HEK293 (cell line): ENCODE results near the gene AZIN2.

Source experiments
- CTCF ChIA-PET: fragments of 350-600 bp; formaldehyde crosslinking; extraction: SDS; loops from one replicate; lab custom pipeline; 2021; ENCODE audit warnings: antibody characterized with exemption; lab: Yijun Ruan, JAX
- POLR2A ChIA-PET: fragments of 300-600 bp; formaldehyde crosslinking; extraction: SDS; loops from one replicate; lab custom pipeline; 2020; ENCODE audit warnings: antibody characterized with exemption, inconsistent platforms; lab: Yijun Ruan, JAX
- H3K27ac ChIP-seq: fragments of 200-500 bp; sonication (Bioruptor generic); 2 replicates; pipeline ENCODE4 v1.5.1; 2014; ENCODE audit warnings: low read depth, low read length, control low read depth, inconsistent platforms; ENCODE audit errors: extremely low read depth
- H3K36me3 ChIP-seq, 2 experiments: fragments of 200-500 bp in 1 of 2; sonication (Bioruptor generic) in 1 of 2; 1 replicate in 1 of 2; 2 replicates in 1 of 2; pipeline ENCODE4 v1.5.1; 2014 to 2017; ENCODE audit warnings: inconsistent platforms in 2 of 2, low read length in 2 of 2; ENCODE audit not compliant: control insufficient read depth in 2 of 2, insufficient read depth in 1 of 2
- H3K4me1 ChIP-seq: fragments of 200-500 bp; sonication (Bioruptor generic); 2 replicates; pipeline ENCODE4 v1.5.1; 2014; ENCODE audit warnings: mild to moderate bottlenecking, low read length, inconsistent platforms; ENCODE audit not compliant: control insufficient read depth, insufficient read depth
- H3K4me3 ChIP-seq: 2 replicates; pipeline ENCODE4 v1.5.1; 2011; ENCODE audit warnings: low read depth, mild to moderate bottlenecking, control low read depth, low read length, moderate library complexity
- H3K9me3 ChIP-seq: fragments of 200-500 bp; sonication (Bioruptor generic); 2 replicates; pipeline ENCODE4 v1.5.1; 2014; ENCODE audit warnings: low read depth, low read length, inconsistent platforms; ENCODE audit not compliant: control insufficient read depth, insufficient read depth
- BCL6B ChIP-seq: fragments of 450-650 bp; formaldehyde crosslinking; IDR thresholded peaks from 2 replicates; pipeline ENCODE4 v1.5.1; 2017; ENCODE audit warnings: missing biosample characterization, missing genetic modification characterization
- CTCF ChIP-seq: fragments of 450-650 bp; formaldehyde crosslinking; IDR thresholded peaks from 2 replicates; pipeline ENCODE4 v1.5.1; 2016; ENCODE audit warnings: missing biosample characterization, missing genetic modification characterization
- EGR2 ChIP-seq: fragments of 450-650 bp; formaldehyde crosslinking; IDR thresholded peaks from 2 replicates; pipeline ENCODE4 v1.5.1; 2016; ENCODE audit warnings: low read depth, missing biosample characterization, missing genetic modification characterization
- KLF8 ChIP-seq: fragments of 450-650 bp; formaldehyde crosslinking; IDR thresholded peaks from 2 replicates; pipeline ENCODE4 v1.5.1; 2016; ENCODE audit warnings: missing biosample characterization, missing genetic modification characterization
- PBX3 ChIP-seq: sonication (generic); formaldehyde crosslinking; IDR thresholded peaks from 2 replicates; pipeline ENCODE4 v1.8.1; 2022; ENCODE audit warnings: mild to moderate bottlenecking, moderate library complexity, missing genetic modification reagents
- PRDM1 ChIP-seq: fragments of 450-650 bp; formaldehyde crosslinking; IDR thresholded peaks from 2 replicates; pipeline ENCODE4; 2016; ENCODE audit warnings: missing biosample characterization, missing genetic modification characterization
- PRDM6 ChIP-seq: fragments of 450-650 bp; formaldehyde crosslinking; IDR thresholded peaks from 2 replicates; pipeline ENCODE4 v1.5.1; 2017; ENCODE audit warnings: missing biosample characterization, missing genetic modification characterization
- REST ChIP-seq: fragments of 450-650 bp; formaldehyde crosslinking; IDR thresholded peaks from 2 replicates; pipeline ENCODE4 v1.5.1; 2016; ENCODE audit warnings: missing biosample characterization, missing genetic modification characterization
- SP7 ChIP-seq: fragments of 450-650 bp; formaldehyde crosslinking; IDR thresholded peaks from 2 replicates; pipeline ENCODE4 v1.5.1; 2016; ENCODE audit warnings: missing biosample characterization, missing genetic modification characterization
- TCF7L2 ChIP-seq: IDR thresholded peaks from 2 replicates; pipeline ENCODE4 v1.6.1; 2011; ENCODE audit warnings: low read depth, mild to moderate bottlenecking, inconsistent platforms, low read length, moderate library complexity, borderline replicate concordance
- ZBTB8A ChIP-seq: fragments of 450-650 bp; formaldehyde crosslinking; IDR thresholded peaks from 2 replicates; pipeline ENCODE4 v1.5.1; 2016; ENCODE audit warnings: missing biosample characterization, missing genetic modification characterization
- ZFP37 ChIP-seq: fragments of 450-650 bp; formaldehyde crosslinking; IDR thresholded peaks from 2 replicates; pipeline ENCODE4 v1.5.1; 2016; ENCODE audit warnings: missing biosample characterization, missing genetic modification characterization
- ZFP69B ChIP-seq: fragments of 450-650 bp; formaldehyde crosslinking; IDR thresholded peaks from 2 replicates; pipeline ENCODE4 v1.5.1; 2016; ENCODE audit warnings: missing biosample characterization, missing genetic modification characterization
- ZNF10 ChIP-seq: fragments of 450-650 bp; formaldehyde crosslinking; IDR thresholded peaks from 2 replicates; pipeline ENCODE4 v1.5.1; 2017; ENCODE audit warnings: missing biosample characterization, missing genetic modification characterization
- ZNF148 ChIP-seq: fragments of 450-650 bp; formaldehyde crosslinking; IDR thresholded peaks from 2 replicates; pipeline ENCODE4 v1.5.0; 2017; ENCODE audit warnings: missing biosample characterization, missing genetic modification characterization, borderline replicate concordance
- ZNF335 ChIP-seq: fragments of 450-650 bp; formaldehyde crosslinking; conservative IDR thresholded peaks from 2 replicates; pipeline ENCODE4 v1.5.1; 2016; ENCODE audit warnings: missing biosample characterization, missing genetic modification characterization
- ZNF391 ChIP-seq: fragments of 450-650 bp; formaldehyde crosslinking; IDR thresholded peaks from 2 replicates; pipeline ENCODE4 v1.5.1; 2016; ENCODE audit warnings: low read depth, missing biosample characterization, missing genetic modification characterization, borderline replicate concordance
- ZNF423 ChIP-seq: fragments of 450-650 bp; formaldehyde crosslinking; IDR thresholded peaks from 2 replicates; pipeline ENCODE4 v1.5.1; 2016; ENCODE audit warnings: missing biosample characterization, missing genetic modification characterization
- ZNF433 ChIP-seq: fragments of 450-650 bp; formaldehyde crosslinking; IDR thresholded peaks from 2 replicates; pipeline ENCODE4 v1.5.1; 2016; ENCODE audit warnings: missing biosample characterization, missing genetic modification characterization, low read depth
- ZNF549 ChIP-seq: fragments of 450-650 bp; IDR thresholded peaks from 2 replicates; pipeline ENCODE4 v1.5.1; 2018; ENCODE audit warnings: missing biosample characterization, missing genetic modification characterization, mild to moderate bottlenecking, inconsistent platforms, moderate library complexity
- ZNF670 ChIP-seq: fragments of 450-650 bp; formaldehyde crosslinking; IDR thresholded peaks from 2 replicates; pipeline ENCODE4 v1.5.1; 2016; ENCODE audit warnings: missing biosample characterization, missing genetic modification characterization, low read depth
- ZNF768 ChIP-seq: fragments of 450-650 bp; formaldehyde crosslinking; IDR thresholded peaks from 2 replicates; pipeline ENCODE4 v1.5.1; 2018; ENCODE audit warnings: missing biosample characterization, mild to moderate bottlenecking, missing genetic modification characterization
- ZNF791 ChIP-seq: fragments of 450-650 bp; formaldehyde crosslinking; IDR thresholded peaks from 2 replicates; pipeline ENCODE4 v1.5.1; 2016; ENCODE audit warnings: missing biosample characterization, missing genetic modification characterization
- ZSCAN23 ChIP-seq: fragments of 450-650 bp; formaldehyde crosslinking; IDR thresholded peaks from 2 replicates; pipeline ENCODE4 v1.5.1; 2016; ENCODE audit warnings: missing biosample characterization, missing genetic modification characterization
- ZSCAN4 ChIP-seq: fragments of 450-650 bp; formaldehyde crosslinking; IDR thresholded peaks from 2 replicates; pipeline ENCODE4 v1.5.1; 2017; ENCODE audit warnings: missing biosample characterization, missing genetic modification characterization

Gene AZIN2

GRCh38 chr1:33060579-33061083, 20.3 kb upstream of the AZIN2 start (continued):
- TF ChIP-seq ZSCAN4: no peak
- no peak for TF ChIP-seq ZNF10 (tag by site-specific recombination)
- no peak for TF ChIP-seq PRDM1
- TF ChIP-seq TCF7L2: no peak
- no peak for TF ChIP-seq KLF8
- no peak for TF ChIP-seq ZFP69B
- TF ChIP-seq ZSCAN23 (tag by site-specific recombination): no peak
- no peak for TF ChIP-seq ZNF148 (tag by site-specific recombination)
- no peak for TF ChIP-seq ZFP37 (tag by site-specific recombination)
- no peak for TF ChIP-seq EGR2 (tag by site-specific recombination)
- TF ChIP-seq REST (tag by site-specific recombination): no peak
- no peak for TF ChIP-seq ZNF768 (tag by site-specific recombination)

GRCh38 chr1:33061834-33062233, 19.1 kb upstream of the AZIN2 start:
- TF ChIP-seq ZBTB8A (tag by site-specific recombination) (no peak), ZNF670 (tag by site-specific recombination) (no peak), ZNF549 (no peak), BCL6B (tag by site-specific recombination) (no peak), PRDM6 (tag by site-specific recombination) (no peak), ZNF433 (no peak), CTCF (tag by site-specific recombination) (no peak), SP7 (tag by site-specific recombination) (no peak), PBX3 (no peak), ZNF335 (no peak), ZNF791 (tag by site-specific recombination) (no peak), ZNF423 (tag by site-specific recombination) (no peak), ZNF391 (tag by site-specific recombination) (no peak)
- Histone ChIP-seq H3K4me3 (no peak overlapping the region), H3K9me3 (no peaks in the 10 kb centered on the region), H3K36me3 (no peaks in the 10 kb centered on the region), H3K27ac (no peak overlapping the region), H3K4me1 (no peaks in the 10 kb centered on the region)
- ChIA-PET POLR2A (no interaction called here), CTCF (interaction anchor here (0.7 kb wide), 1 partner anchor 32 kb away, joined by 3 read pairs; no protein-coding TSS in a partner anchor)
